Measurements from ENCODE around the gene OLFM4. TPM values are rescaled to one million over a fixed set of nuclear protein-coding genes. Genes with fewer than 3 reads are reported as not detected.

OLFM4 gene
- total RNA-seq, 4 donors from 2014 or later: 0.11 to 3.5 TPM; not detected in 2

GRCh38 chr13:52991344-52992020 lies 37.1 kb upstream of the OLFM4 start:
- H3K4me3 ChIP-seq (replicated peaks in 1 of 3): no peak overlapping the region
- H3K4me1 ChIP-seq: peaks cover 3 to 8% of the 10 kb centered on the region in 2 donors
- WGBS, 2 donors: 85 to 92% methylated on average over 13 of the region's 13 CpGs
- no peaks in the 10 kb centered on the region for H3K9me3 ChIP-seq
- no peaks in the 10 kb centered on the region for H3K27me3 ChIP-seq
- no peaks in the 10 kb centered on the region for H3K36me3 ChIP-seq
- H3K27ac ChIP-seq: no peak overlapping the region
- TF ChIP-seq CTCF (IDR thresholded peaks at IDR 0.05): no peak
- no peak for DNase-seq
- intact Hi-C loops (cut with DNase I): no loop called here

- Histone ChIP-seq H3K27ac (no peak overlapping the region), H3K36me3 (no peaks in the 10 kb centered on the region), H3K27me3 (no peaks in the 10 kb centered on the region), H3K9me3 (no peaks in the 10 kb centered on the region), H3K4me3 (replicated peaks in 1 of 3) (no peak overlapping the region), H3K4me1 (peaks cover 3 to 8% of the 10 kb centered on the region in 2 donors)
- intact Hi-C loops (cut with DNase I): no loop called here
- no peak for TF ChIP-seq POLR2A (IDR thresholded peaks at IDR 0.05)
- no peak for TF ChIP-seq CTCF (IDR thresholded peaks at IDR 0.05)
- no peak for DNase-seq
- WGBS, 2 donors: 93 to 94% methylated on average over 10 of the region's 11 CpGs
These were observed 36.5 kb upstream of the OLFM4 start for GRCh38 chr13:52992110-52992509.

- H3K36me3 ChIP-seq: no peaks in the 10 kb centered on the region
- H3K4me1 ChIP-seq: peaks cover 3 to 8% of the 10 kb centered on the region in 2 donors
- no peak overlapping the region for H3K4me3 ChIP-seq (replicated peaks in 1 of 3)
- no peak for TF ChIP-seq POLR2A (IDR thresholded peaks at IDR 0.05)
- TF ChIP-seq CTCF (IDR thresholded peaks at IDR 0.05): no peak
- H3K27me3 ChIP-seq: no peaks in the 10 kb centered on the region
- WGBS, 2 donors: 86 to 91% methylated on average over 2 of the region's 2 CpGs
- intact Hi-C loops (cut with DNase I): no loop called here
- H3K27ac ChIP-seq: no peak overlapping the region
- DNase-seq: no peak
- H3K9me3 ChIP-seq: no peaks in the 10 kb centered on the region
These were observed 34.6 kb upstream of the OLFM4 start for GRCh38 chr13:52994051-52994450.

- WGBS, 2 donors: 80 to 81% methylated on average over 1 of the region's 1 CpG
- intact Hi-C loops (cut with DNase I): no loop called here
- TF ChIP-seq POLR2A (IDR thresholded peaks at IDR 0.05): no peak
- no peak for TF ChIP-seq CTCF (IDR thresholded peaks at IDR 0.05)
- no peak overlapping the region for H3K27ac ChIP-seq
- no peaks in the 10 kb centered on the region for H3K36me3 ChIP-seq
- no peaks in the 10 kb centered on the region for H3K27me3 ChIP-seq
- H3K4me3 ChIP-seq (replicated peaks in 1 of 3): no peak overlapping the region
- H3K4me1 ChIP-seq: peaks cover 3 to 8% of the 10 kb centered on the region in 2 donors
- no peaks in the 10 kb centered on the region for H3K9me3 ChIP-seq
- no peak for DNase-seq
These were observed 33.7 kb upstream of the OLFM4 start for GRCh38 chr13:52994865-52995264.

- Histone ChIP-seq H3K36me3 (no peaks in the 10 kb centered on the region), H3K4me1 (peaks cover 3 to 8% of the 10 kb centered on the region in 2 donors), H3K27ac (no peak overlapping the region), H3K4me3 (replicated peaks in 1 of 3) (no peak overlapping the region), H3K9me3 (no peaks in the 10 kb centered on the region), H3K27me3 (no peaks in the 10 kb centered on the region)
- 95 to 97% methylated on average over 2 of the region's 2 CpGs for WGBS, 2 donors
- intact Hi-C loops (cut with DNase I): no loop called here
- no peak for DNase-seq
- TF ChIP-seq POLR2A (IDR thresholded peaks at IDR 0.05) (no peak), CTCF (IDR thresholded peaks at IDR 0.05) (no peak)
These were observed 32.7 kb upstream of the OLFM4 start for GRCh38 chr13:52995946-52996345.

All from thyroid gland (tissue), 4 donors.